ENCODE data around the gene SPTB.

The SPTB gene

GRCh38 chr14:64850369-64851137 is 29.2 kb downstream of the SPTB start:
- no peak for DNase-seq (ENCODE audit: low read depth in 2 of 2)

DNA sequence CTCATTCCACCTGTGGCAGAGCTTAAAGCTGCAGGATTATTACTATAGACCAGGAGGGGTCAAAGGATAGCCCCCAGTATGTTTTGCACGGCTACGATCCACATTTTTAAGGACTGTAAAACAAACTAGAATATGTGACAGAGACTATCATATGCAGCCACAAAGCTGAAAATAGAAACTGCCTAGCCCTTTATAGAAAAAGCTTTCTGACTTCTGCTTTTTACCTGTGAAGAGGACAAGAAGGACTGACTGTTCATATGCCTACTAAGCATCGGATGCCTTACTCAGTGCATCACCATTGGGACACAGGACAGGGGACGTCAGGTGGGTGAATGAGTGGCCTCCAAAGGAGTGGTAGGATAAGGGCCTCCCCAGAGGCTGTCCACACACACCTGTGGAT is 29.8 kb downstream of the SPTB start:
- DNase-seq (ENCODE audit: low read depth in 2 of 2): no peak

DNA sequence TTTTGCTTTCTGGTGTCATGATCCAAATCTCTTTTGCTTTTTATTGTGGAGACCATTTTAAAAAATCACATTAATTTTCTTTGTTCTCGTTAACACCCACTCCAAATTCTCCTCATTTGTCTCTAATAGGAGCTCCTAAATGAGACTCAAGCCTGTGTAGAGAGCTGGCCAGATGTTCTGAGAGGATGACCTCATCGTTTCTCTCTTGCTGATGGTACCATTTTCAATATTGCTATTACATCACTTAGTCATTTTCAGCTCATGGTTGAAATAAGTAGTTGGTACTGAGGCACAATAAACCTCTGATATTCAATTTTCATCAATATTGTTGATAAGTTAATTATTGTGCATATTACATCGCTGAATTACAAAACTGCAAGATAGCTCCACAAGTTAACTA is 31.5 kb downstream of the SPTB start:
- DNase-seq (ENCODE audit: low read depth in 2 of 2): no peak

DNA sequence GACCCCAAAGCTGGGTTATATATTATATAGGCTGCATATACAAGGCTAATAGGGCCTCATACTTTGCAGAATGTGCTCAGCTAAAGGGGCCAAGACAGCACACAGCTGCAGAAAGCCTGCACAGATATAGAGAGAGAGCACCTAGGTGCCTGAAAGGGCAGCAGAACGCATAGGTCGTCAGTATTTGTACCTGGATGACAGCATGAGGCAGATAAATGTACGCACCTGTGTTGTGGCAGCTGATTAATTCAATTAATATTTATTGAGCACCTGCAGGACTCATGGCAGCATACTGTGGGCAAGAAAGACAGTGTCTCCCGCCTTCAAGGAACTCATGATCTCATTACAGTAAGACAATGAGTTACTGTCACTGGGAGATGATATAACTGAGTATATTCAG is 33.4 kb downstream of the SPTB start:
- no peak for DNase-seq (ENCODE audit: low read depth in 2 of 2)

DNA sequence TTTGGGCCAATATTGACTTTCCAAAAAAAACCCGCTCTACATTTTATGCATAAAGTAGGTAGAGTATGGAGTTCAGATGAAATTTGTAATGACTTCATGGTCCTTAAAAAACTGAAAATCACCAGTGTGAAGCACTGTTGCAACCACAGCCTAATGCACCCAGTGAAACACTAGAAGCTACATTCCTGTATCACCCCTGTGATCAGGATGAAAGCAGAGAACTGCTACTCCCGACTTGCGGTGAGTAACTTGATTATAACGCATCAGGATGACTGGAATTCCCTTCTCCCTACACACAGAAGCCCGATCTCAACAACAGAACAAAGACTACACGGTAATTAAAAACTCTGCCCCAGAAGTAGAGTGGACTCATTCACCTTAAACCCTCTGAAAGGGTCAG is 33.8 kb downstream of the SPTB start:
- DNase-seq (ENCODE audit: low read depth in 2 of 2): no peak

DNA sequence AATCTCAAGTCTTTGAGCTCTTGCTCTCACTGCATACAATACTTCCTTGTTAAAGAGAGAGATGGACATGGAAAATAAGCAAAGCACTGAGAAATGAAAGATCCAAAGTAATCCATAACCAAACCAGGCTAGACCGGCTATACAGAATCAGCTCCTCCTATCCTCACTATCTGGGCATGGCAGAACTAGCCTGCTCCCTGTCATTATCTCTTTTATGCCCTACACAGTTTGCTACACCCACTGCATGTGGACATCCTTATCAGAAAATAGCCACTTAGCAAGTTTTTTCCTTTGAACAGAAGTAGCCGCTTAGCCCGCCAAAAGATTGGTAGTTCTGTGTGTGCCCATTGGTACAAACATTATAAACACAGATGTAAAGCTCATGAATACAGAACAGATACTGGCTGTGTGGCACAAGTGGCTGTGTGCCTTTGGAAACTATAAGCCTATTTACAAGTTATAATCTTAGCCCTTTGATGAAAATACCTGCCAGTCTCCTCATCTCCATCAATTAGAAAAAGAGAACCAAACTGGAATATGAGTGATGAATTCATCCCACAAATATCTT is 34.7 kb downstream of the SPTB start:
- DNase-seq (ENCODE audit: low read depth in 2 of 2): no peak

GRCh38 chr14:64844272-64844671 is 35.4 kb downstream of the SPTB start:
- DNase-seq (ENCODE audit: low read depth in 2 of 2): no peak

DNA sequence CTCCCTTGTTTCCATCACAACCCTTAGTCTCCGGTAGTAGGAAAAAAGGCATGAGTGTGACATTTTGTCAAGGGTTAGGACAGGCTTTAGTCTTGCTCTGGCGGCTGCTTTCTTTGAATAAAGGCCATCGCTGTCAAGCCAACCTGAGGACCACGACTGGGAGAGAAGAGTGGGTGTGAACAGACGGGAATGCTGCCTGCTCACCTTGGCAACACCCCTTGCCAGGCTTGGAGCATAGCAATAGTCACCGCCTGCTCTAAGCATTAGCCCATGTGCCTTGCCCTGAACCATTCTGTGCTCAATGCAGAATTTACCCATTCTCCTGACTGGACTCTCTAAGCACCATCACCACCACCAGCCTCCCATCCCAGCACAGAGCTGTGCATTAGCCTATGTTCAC is 36.2 kb downstream of the SPTB start:
- DNase-seq (ENCODE audit: low read depth in 2 of 2): no peak

GRCh38 chr14:64841772-64842750 is 37.6 kb downstream of the SPTB start:
- no peak for DNase-seq (ENCODE audit: low read depth in 2 of 2)

GRCh38 chr14:64841121-64841651 is 38.5 kb downstream of the SPTB start:
- DNase-seq (ENCODE audit: low read depth in 2 of 2): no peak

DNA sequence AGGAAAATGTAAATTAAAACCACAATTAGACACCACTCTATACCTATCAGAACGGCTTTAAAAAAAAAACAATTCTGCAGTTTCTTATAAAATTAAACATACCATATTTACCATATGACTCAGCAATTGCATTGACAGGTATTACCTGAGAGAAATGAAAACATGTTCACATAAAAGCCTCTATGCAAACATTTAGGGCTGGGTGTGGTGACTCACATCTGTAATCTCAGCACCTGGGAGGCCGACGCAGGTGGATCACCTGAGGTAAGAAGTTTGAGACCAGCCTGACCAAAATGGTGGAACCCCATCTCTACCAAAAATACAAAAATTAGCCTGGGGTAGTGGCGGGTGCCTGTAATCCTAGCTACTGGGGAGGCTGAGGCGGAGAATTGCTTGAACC is 41.1 kb downstream of the SPTB start:
- DNase-seq (ENCODE audit: low read depth in 2 of 2): no peak

GRCh38 chr14:64835431-64835830 is 44.3 kb downstream of the SPTB start:
- DNase-seq (ENCODE audit: low read depth in 2 of 2): no peak

DNA sequence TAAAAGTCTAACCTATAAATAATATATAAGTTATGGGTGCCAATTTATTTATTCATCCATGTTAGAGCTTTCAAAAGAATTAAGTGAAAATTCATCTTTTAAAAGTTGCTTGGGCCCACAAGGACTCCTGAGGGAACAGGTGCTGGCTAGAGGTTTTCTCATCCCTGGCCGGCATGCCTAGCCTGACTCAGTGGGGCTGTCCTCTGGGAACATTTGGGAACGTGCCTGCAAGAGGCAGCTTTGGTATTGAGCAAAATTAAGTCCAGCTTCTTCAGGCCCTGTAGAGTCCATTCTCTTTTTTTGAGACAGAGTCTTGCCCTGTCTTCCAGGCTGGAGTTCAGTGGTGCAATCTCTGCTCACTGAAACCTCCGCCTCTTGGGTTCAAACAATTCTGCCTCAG is 44.7 kb downstream of the SPTB start:
- no peak for DNase-seq (ENCODE audit: low read depth in 2 of 2)

GRCh38 chr14:64831419-64831818 is 48.3 kb downstream of the SPTB start:
- DNase-seq (ENCODE audit: low read depth in 2 of 2): no peak

DNA sequence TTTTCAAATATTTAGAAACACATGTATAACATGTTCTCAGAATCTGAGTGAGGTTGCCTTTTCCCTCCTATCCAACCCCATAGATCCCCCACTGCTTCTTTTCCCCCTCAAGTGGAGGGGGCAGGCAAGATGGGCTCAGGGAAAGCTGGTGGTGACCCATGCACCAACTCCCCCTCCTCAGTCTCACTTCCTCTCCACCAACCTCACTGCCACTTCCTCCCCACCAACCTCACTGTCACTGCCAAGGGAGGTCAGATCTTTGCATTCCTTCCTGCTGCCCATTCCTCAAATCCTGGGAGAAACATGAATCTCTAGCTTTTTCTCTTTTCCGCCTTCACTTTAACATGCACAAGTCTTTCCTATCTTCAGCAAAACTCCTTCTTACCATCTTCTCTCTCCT is 48.7 kb downstream of the SPTB start:
- DNase-seq (ENCODE audit: low read depth in 2 of 2): no peak

- no peak for DNase-seq (ENCODE audit: low read depth in 2 of 2)
Measured at GRCh38 chr14:64828071-64828470, 51.6 kb downstream of the SPTB start.

- no peak for DNase-seq (ENCODE audit: low read depth in 2 of 2)
Measured at GRCh38 chr14:64826845-64827244, 52.9 kb downstream of the SPTB start.

- no peak for DNase-seq (ENCODE audit: low read depth in 2 of 2)
Measured at GRCh38 chr14:64826333-64826732, 53.4 kb downstream of the SPTB start.

DNA sequence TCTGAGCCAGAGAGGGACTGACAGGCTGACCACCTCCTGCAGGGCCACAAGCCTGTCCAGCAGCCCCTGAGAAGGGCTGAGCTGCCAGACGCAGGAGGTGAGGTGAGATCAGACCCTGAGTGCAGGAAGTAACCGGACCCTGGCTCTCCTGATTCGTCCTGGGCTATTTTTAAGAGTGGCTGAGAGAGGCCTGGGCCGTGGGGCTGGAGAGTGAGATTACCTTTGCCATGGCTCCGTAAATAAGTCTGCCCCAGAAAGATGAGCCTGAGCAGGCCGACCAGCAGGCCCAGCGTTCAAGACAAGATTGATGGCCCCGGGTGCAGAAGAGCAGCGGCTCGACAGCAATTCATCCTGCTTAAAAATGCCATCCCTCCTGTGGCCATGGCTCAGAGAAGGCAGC is 54.2 kb downstream of the SPTB start:
- no peak for DNase-seq (ENCODE audit: low read depth in 2 of 2)

GRCh38 chr14:64825006-64825405 is 54.7 kb downstream of the SPTB start:
- DNase-seq (ENCODE audit: low read depth in 2 of 2): no peak

DNA sequence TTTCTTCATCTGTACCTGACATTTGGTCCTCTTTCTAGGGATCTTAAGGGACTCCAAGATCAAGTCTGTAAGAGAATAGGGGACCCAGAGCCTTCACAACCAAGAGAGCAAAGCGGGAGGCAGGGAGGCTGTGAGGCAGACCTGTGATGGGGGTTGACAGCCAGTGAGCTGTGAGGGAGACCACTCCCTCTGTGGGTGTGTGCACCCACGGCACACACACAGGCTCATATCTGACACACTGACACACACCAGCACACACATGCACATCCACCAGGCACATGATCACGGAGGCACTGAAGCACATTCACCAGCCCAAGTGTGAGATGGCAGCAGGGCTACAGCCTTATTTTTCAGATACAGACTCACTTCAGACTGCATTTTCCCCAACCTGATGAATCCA is 55.2 kb downstream of the SPTB start:
- DNase-seq (ENCODE audit: low read depth in 2 of 2): no peak

DNA sequence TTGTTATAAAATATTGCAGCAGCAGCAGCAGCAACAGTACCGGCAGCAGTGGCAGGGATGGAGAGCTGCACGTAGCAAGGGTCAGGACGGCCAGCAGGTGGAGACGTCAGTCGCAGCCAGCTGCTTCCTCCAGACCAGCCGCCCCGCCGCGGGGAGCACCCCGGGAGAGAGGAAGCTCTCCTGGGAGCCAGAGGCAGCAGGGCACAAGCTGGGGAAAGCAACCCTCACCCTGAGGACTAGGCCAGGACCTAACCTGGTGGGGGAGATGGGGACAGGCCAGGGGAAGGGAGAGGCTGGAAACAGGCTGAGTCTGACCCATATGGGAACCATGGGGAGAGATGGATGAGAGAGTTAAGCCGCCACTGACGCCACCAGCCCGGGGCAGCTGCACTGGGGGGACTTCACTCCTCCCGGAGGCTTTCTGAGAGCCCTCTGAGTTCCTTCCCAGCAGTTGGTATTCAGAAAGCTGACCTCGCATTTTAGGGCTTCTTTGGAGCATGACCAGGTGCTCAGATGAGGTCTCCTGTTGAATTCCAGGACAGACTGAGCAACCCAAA is 56.3 kb downstream of the SPTB start:
- peak; percentile 15 to 29 for DNase-seq (ENCODE audit: low read depth in 2 of 2)
